Right lobe of liver (tissue), 6 donors: ENCODE data around the gene APOH. TPM values are rescaled to one million over a fixed set of nuclear protein-coding genes. Genes with fewer than 3 reads are reported as not detected.
A peak's percentile ranks its signal among the peaks of the same experiment; 100 is the strongest.

Source experiments
- ATAC-seq, 4 donors: fragments of 200-7000 bp; cut with Tn5 transposase; one replicate each; pipeline ENCODE4 v1.9.1; 2020; ENCODE audit warnings: mild to moderate bottlenecking in 4 of 4, moderate library complexity in 4 of 4
- DNase-seq, 3 donors: peaks; one replicate each; pipeline ENCODE4 v3.0.0-alpha.2; 2020
- H3K27ac ChIP-seq, 3 donors: fragments of 200-600 bp; one replicate each; pipeline ENCODE4 v1.8.0; 2022
- H3K27me3 ChIP-seq, 2 donors: fragments of 200-600 bp; one replicate each; pipeline ENCODE4 v1.8.0; 2022
- H3K36me3 ChIP-seq, 4 donors: fragments of 200-600 bp; sonication (generic) in 1 of 4; one replicate each; pipeline versions ENCODE4 v1.5.1 to v1.8.0; 2017 to 2022; ENCODE audit warnings: control low read depth in 1 of 4
- H3K4me1 ChIP-seq, 4 donors: fragments of 200-600 bp; sonication (generic) in 1 of 4; one replicate each; pipeline versions ENCODE4 v1.5.1 to v1.8.0; 2017 to 2022; ENCODE audit warnings: control low read depth in 1 of 4
- H3K4me3 ChIP-seq, 3 donors: fragments of 200-600 bp; one replicate each; pipeline ENCODE4 v1.8.0; 2022
- H3K9me3 ChIP-seq, 4 donors: fragments of 200-600 bp; sonication (generic) in 1 of 4; one replicate each; pipeline versions ENCODE4 v1.5.1 to v1.8.0; 2017 to 2022; ENCODE audit warnings: control low read depth in 1 of 4
- POLR2A ChIP-seq: fragments of 450-650 bp; IDR thresholded peaks from one replicate; pipeline ENCODE4 v1.6.1; 2017; ENCODE audit warnings: antibody characterized with exemption, mild to moderate bottlenecking
- WGBS: methylation state at CpG from one replicate; pipeline ENCODE4 v1.1.6; 2018; ENCODE audit warnings: low coverage, low lambda C conversion rate; ENCODE audit not compliant: insufficient coverage; ENCODE audit errors: missing lambda C conversion rate; 5-methylcytosine and 5-hydroxymethylcytosine counted together
- intact Hi-C, 2 donors: fragments of 100-400 bp; cut with DNase I; formaldehyde crosslinking; loops; one replicate each; pipeline versions ENCODE4 v1.11.2 to v1.14.1; 2022
- total RNA-seq, 6 experiments: library from RNA; depleted of rRNA in 2 of 6; stranded (reverse); fragments of >200 nt in 2 of 6; fragmentation: NEBNext Ultra II Directional in 3 of 6; extraction: Animal tissue kit (Norgen Biotek cat#: 25700) in 3 of 6; gene quantifications; one replicate each; pipeline versions ENCODE4 v1.1.0 to v1.2.4, GENCODE V29; 2016 to 2023
- TF ChIP-seq, protein P1 (sequence below), 4 donors: fragments of 200-600 bp in 3 of 4; fragments of 450-650 bp in 1 of 4; IDR thresholded peaks; one replicate each; pipeline versions ENCODE4 v1.5.1 to v1.8.0; 2016 to 2022; ENCODE audit warnings: antibody characterized with exemption in 4 of 4, mild to moderate bottlenecking in 2 of 4
- donor health status: DM: no; HTN: yes; CAD: no.
- donor health status: DM: no; HTN: no; CAD: no.
- donor health status: DM: no; HTN: no; CAD: no.
- donor health status: DM: no; HTN: yes; CAD: no.
- donor health status: DM: no; HTN: yes; CAD: no.

APOH gene
- total RNA-seq, 6 experiments from 2014 or later: 3,186 to 7,027 (median 4,523) TPM

GRCh38 chr17:66248285-66248684 is 19.1 kb upstream of the APOH start:
- H3K4me1 ChIP-seq: no peaks in the 10 kb centered on the region
- intact Hi-C loops: no loop called here
- H3K27ac ChIP-seq: no peak overlapping the region
- no peaks in the 10 kb centered on the region for H3K36me3 ChIP-seq
- no peak overlapping the region for H3K4me3 ChIP-seq
- no peak for TF ChIP-seq POLR2A
- TF ChIP-seq, protein P1, sequence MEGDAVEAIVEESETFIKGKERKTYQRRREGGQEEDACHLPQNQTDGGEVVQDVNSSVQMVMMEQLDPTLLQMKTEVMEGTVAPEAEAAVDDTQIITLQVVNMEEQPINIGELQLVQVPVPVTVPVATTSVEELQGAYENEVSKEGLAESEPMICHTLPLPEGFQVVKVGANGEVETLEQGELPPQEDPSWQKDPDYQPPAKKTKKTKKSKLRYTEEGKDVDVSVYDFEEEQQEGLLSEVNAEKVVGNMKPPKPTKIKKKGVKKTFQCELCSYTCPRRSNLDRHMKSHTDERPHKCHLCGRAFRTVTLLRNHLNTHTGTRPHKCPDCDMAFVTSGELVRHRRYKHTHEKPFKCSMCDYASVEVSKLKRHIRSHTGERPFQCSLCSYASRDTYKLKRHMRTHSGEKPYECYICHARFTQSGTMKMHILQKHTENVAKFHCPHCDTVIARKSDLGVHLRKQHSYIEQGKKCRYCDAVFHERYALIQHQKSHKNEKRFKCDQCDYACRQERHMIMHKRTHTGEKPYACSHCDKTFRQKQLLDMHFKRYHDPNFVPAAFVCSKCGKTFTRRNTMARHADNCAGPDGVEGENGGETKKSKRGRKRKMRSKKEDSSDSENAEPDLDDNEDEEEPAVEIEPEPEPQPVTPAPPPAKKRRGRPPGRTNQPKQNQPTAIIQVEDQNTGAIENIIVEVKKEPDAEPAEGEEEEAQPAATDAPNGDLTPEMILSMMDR (IDR thresholded peaks at IDR 0.05): no peak
- 54% methylated on average over 5 of the region's 5 CpGs for WGBS
- no peak for DNase-seq
- peak; percentile 29 to 66 (median 60) for ATAC-seq
- no peaks in the 10 kb centered on the region for H3K27me3 ChIP-seq
- no peaks in the 10 kb centered on the region for H3K9me3 ChIP-seq

DNA sequence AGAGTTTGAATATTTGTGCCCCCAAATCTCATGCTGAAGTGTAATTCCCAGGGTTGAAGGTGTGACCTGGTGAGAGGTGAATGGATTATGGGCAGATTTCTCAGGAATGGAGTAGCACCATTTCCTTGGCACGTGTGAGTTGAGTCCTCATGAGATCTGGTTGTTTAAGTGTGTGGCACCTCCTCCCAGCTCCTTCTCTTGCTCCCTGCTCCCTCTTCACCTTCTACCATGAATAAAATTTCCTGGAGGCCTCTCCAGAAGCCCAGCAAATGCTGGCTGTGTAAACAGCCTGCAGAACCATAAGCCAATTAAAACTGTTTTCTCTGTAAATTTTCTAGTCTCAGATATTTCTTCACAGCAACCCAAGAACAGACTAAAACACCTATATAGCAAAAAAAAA is 12.6 kb upstream of the APOH start:
- no peaks in the 10 kb centered on the region for H3K9me3 ChIP-seq
- intact Hi-C loops: no loop called here
- no peak overlapping the region for H3K27ac ChIP-seq
- no peaks in the 10 kb centered on the region for H3K36me3 ChIP-seq
- WGBS: 88% methylated on average over 1 of the region's 1 CpG
- no peaks in the 10 kb centered on the region for H3K4me1 ChIP-seq
- no peak for DNase-seq
- H3K27me3 ChIP-seq: no peaks in the 10 kb centered on the region
- no peak overlapping the region for H3K4me3 ChIP-seq
- ATAC-seq: no peak
- TF ChIP-seq, protein P1 (IDR thresholded peaks at IDR 0.05): no peak
- TF ChIP-seq POLR2A: no peak

DNA sequence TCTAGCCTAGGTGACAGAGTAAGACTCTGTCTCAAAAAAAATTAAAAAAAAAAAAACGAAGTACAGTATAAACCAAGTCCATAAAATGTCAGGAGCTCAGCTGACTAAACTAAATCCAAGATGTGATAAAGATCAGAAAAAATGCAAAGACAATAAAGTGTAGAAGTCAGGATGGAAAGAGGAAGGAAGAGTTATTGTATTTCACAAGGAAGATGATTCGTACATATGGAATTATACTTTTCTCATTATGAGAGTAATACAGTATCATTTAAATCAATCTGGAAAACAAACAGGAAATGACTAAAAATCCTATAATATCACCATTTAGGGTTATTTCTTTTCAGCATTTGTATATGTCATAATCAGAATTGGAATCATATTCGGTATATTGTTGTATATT is 11.4 kb upstream of the APOH start:
- intact Hi-C loops: no loop called here

GRCh38 chr17:66240013-66240412 is 10.8 kb upstream of the APOH start:
- H3K27me3 ChIP-seq: no peaks in the 10 kb centered on the region
- no peak overlapping the region for H3K27ac ChIP-seq
- no peak overlapping the region for H3K4me3 ChIP-seq
- DNase-seq: no peak
- peaks cover 0 to 7% (median under 1%) of the 10 kb centered on the region in 4 donors for H3K4me1 ChIP-seq
- WGBS: 95% methylated on average over 6 of the region's 6 CpGs
- ATAC-seq: no peak
- intact Hi-C loops: no loop called here
- no peaks in the 10 kb centered on the region for H3K9me3 ChIP-seq
- TF ChIP-seq, protein P1 (IDR thresholded peaks at IDR 0.05): no peak
- TF ChIP-seq POLR2A: no peak
- no peaks in the 10 kb centered on the region for H3K36me3 ChIP-seq

More for the DNA sequence above, 11.4 kb upstream of the APOH start:
- H3K36me3 ChIP-seq: no peaks in the 10 kb centered on the region
- no peak overlapping the region for H3K27ac ChIP-seq
- TF ChIP-seq, protein P1 (IDR thresholded peaks at IDR 0.05): no peak
- no peak for TF ChIP-seq POLR2A
- ATAC-seq: no peak
- H3K9me3 ChIP-seq: no peaks in the 10 kb centered on the region
- H3K4me1 ChIP-seq: peaks cover 0 to 6% (median 0%) of the 10 kb centered on the region in 4 donors
- DNase-seq: no peak
- no peak overlapping the region for H3K4me3 ChIP-seq
- 56% methylated on average over 3 of the region's 3 CpGs for WGBS
- no peaks in the 10 kb centered on the region for H3K27me3 ChIP-seq
